ENCODE measurements around the gene TSFM. TPM values are rescaled to one million over a fixed set of nuclear protein-coding genes. Genes with fewer than 3 reads are reported as not detected.
A peak's percentile ranks its signal among the peaks of the same experiment; 100 is the strongest.

Gene TSFM
- total and polyA plus RNA-seq, 9 of the 15 experiments (the other 6 are each of a cell fraction or from before 2014, with no cell fraction given) = 44.6 to 198 (median 60.2) TPM

- TF ChIP-seq E2F6 (IDR thresholded peaks at IDR 0.05; ENCODE audit: borderline replicate concordance in 1 of 2, extremely low read depth in 1 of 2, insufficient read depth in 1 of 2, insufficient read length in 1 of 2, low read depth in 1 of 2, low read length in 1 of 2, poor library complexity in 1 of 2, severe bottlenecking in 1 of 2) = peak in 1 of 2 experiments; percentile 11
- TF ChIP-seq RBFOX2 (IDR thresholded peaks at IDR 0.05; ENCODE audit: low read depth, low read length) = peak; percentile 82
- TF ChIP-seq NFRKB (IDR thresholded peaks at IDR 0.05; ENCODE audit: low read depth) = no peak; the same call in 1 of the 2 replicates
- no peak for TF ChIP-seq GMEB1 (CRISPR knock-in tag; IDR thresholded peaks at IDR 0.05)
- TF ChIP-seq ZNF175 (CRISPR knock-in tag; IDR thresholded peaks at IDR 0.05; ENCODE audit: low read depth) = no peak
- TF ChIP-seq SRSF9 (IDR thresholded peaks at IDR 0.05; ENCODE audit: borderline replicate concordance, low read depth, low read length) = no peak
- peak; percentile 38; the same call in 1 of the 2 replicates for TF ChIP-seq PKNOX1 (IDR thresholded peaks at IDR 0.05)
- no peak for TF ChIP-seq ZNF408 (CRISPR knock-in tag; IDR thresholded peaks at IDR 0.05; ENCODE audit: low read depth)
- TF ChIP-seq NFATC3 (IDR thresholded peaks at IDR 0.05) = no peak
- no peak for TF ChIP-seq POLR3G (IDR thresholded peaks at IDR 0.05; ENCODE audit: extremely low read depth, insufficient read length, insufficient replicate concordance)
- TF ChIP-seq ETV1 (tag; conservative IDR thresholded peaks at IDR 0.05; ENCODE audit: low read depth) = no peak; the same call in 1 of the 2 replicates
- no peak for TF ChIP-seq GTF2B (IDR thresholded peaks at IDR 0.05; ENCODE audit: extremely low read depth, insufficient read length)
- TF ChIP-seq POLR2G (IDR thresholded peaks at IDR 0.05; ENCODE audit: low read depth, low read length) = peak; percentile 76
- TF ChIP-seq RBM15 (IDR thresholded peaks at IDR 0.05; ENCODE audit: insufficient read depth, low read length) = no peak
- TF ChIP-seq SPI1 (IDR thresholded peaks at IDR 0.05; ENCODE audit: borderline replicate concordance, low read depth, low read length) = no peak
- no peak for TF ChIP-seq E2F5 (CRISPR knock-in tag; IDR thresholded peaks at IDR 0.05)
- TF ChIP-seq KLF6 (CRISPR knock-in tag; IDR thresholded peaks at IDR 0.05; ENCODE audit: borderline replicate concordance) = no peak
- no peak for TF ChIP-seq ZNF436 (CRISPR knock-in tag; IDR thresholded peaks at IDR 0.05)
- TF ChIP-seq PML (IDR thresholded peaks at IDR 0.05; ENCODE audit: low read length) = 0 out of 2 replicates have a peak, but pooled peaks have one; percentile 11
- TF ChIP-seq JUNB (CRISPR knock-in tag; conservative IDR thresholded peaks at IDR 0.05) = no peak
Measured at GRCh38 chr12:57845478-57846284, 63.1 kb downstream of the TSFM start (continued).

Data from K562 (cell line).